Stimulated activated CD8-positive, alpha-beta memory T cell treated with anti-CD3 and anti-CD28 coated beads, Interleukin-2, amount 100 ng/mL, for 48 hours (primary cell): Measurements from ENCODE around the gene DGCR2.
"Not testable (repeated sequence)": the region's sequence is repeated elsewhere in the genome, so short reads cannot be mapped to it uniquely, and the experiment has no call there.

Experiments
- DNase-seq, 2 donors: peaks; one replicate each; pipeline ENCODE4 v3.0.0-alpha.2; 2020; ENCODE audit warnings: low read depth in 2 of 2

Gene DGCR2

DNA sequence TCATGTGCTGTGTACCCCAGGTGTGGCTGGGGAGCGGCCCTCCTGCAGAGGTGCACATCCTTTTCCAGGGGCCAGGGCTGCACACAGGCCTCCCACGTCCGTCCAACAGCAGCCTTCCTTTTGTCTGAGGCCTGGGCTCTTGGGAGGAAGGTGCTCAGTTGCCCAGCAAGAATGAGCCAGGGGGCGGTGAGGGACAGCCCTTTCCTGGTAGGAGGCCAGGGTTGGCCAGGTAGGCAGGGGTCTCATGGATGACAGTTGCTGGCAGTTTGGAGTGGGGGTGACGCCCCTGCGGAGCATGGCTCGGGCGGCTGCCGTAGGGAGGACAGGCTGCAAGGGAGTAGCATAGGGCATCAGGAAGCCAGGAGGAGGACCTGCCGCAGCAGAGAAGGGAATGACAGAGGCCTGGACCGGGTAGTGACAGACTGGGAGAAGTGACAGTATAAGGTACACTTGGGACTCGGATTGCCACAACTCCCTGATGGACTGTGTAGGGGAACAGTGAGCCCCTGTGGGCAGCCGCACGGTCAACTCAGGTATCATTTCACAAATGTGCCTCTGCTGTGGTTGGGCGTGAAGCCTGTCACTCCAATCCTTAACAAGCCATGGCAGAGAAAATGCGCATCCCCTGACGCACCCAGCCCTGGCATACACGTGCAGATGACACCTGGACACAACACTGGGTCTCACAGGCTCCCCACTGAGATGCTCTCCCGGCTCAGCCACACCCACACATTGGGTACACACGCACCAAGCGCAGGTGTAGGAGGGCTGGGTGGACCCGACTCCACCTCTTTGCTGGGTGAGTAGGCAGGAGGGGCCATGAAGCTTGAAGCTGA lies 79.7 kb downstream of the DGCR2 start:
- no peak for DNase-seq

DNA sequence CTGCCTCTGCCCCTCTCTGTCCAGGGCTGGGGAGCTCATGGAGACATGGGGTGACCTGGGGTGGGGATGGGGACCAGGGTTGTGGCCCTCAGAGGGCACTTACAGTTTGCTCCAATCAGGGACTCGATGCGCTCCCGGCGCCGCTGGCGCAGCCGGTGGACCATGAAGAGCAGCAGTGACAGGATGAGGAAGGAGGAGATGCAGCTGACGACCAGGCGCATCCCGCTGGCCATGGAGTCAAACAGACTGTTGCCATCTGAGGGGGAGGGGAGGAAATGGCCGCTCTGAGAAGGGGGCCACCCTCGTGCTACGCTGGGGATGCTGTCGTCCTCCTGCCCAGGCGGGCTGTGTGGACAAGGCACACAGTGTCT lies 80.5 kb downstream of the DGCR2 start:
- DNase-seq: no peak

DNA sequence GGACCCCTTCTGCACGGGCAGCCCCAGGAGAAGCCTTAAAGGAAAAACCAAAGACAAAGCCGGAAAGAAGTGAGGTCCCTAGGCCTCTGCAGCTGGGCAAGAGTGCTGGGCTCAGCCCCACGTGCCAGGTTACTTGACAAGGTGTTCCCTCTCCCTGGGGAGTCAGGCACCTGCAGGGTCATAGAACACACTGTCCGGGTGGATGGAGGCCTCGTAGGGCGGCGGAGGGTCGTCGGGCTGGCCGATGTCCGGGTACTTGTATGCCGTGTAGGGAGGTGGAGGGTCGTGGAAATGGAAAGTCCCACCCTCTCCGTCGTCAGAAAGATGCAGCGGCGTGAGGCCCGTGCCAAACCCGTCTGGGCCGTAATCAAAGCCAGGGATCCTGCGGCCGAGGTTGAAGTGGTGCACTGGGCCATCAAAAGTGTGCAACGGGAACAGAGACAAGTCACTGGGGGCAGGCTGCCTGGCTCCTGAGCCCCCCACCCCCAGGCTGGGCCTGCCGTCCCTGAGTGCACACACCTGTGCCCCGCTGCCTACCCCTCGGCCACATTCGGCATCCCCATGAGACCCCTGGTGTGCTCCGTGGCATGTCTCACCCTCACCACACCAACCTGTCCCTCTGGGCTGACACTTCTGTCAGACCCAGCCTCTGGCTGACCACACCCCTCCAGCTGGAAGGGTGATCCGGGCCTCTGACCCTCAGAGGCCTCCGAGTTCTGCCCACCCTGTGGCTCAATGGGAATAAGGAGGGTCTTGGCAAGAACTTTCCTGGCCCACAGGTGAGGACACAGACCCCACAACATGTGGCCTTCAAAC lies 81.1 kb downstream of the DGCR2 start:
- no peak for DNase-seq

- no peak for DNase-seq
Observed at GRCh38 chr22:19040391-19040861, 81.8 kb downstream of the DGCR2 start.

GRCh38 chr22:19039796-19040280 lies 82.4 kb downstream of the DGCR2 start:
- no peak for DNase-seq

- no peak for DNase-seq
Observed at GRCh38 chr22:19039448-19039780, 82.8 kb downstream of the DGCR2 start.

GRCh38 chr22:19038728-19039447 lies 83.3 kb downstream of the DGCR2 start:
- no peak for DNase-seq

DNA sequence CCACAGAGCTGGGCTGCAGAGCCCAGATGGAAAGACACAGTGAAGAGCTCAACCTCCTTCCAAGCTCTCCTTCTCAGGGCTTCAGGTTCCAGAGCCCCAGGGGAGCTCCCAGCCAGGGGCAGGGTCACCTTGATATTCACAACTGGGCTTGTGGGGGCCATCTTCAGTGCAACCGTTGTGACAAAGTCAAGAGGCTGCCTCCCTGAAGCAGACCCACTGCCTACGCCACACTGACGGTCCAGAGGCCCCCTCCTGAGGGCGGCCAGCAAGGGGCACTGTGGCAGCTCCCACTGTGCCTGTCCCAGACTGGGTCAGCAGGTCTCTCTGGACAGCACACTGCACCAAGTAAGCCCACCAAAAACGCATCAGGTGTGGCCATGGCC lies 84.1 kb downstream of the DGCR2 start:
- DNase-seq: no peak

- no peak for DNase-seq
Observed at GRCh38 chr22:19037282-19038163, 84.7 kb downstream of the DGCR2 start.

DNA sequence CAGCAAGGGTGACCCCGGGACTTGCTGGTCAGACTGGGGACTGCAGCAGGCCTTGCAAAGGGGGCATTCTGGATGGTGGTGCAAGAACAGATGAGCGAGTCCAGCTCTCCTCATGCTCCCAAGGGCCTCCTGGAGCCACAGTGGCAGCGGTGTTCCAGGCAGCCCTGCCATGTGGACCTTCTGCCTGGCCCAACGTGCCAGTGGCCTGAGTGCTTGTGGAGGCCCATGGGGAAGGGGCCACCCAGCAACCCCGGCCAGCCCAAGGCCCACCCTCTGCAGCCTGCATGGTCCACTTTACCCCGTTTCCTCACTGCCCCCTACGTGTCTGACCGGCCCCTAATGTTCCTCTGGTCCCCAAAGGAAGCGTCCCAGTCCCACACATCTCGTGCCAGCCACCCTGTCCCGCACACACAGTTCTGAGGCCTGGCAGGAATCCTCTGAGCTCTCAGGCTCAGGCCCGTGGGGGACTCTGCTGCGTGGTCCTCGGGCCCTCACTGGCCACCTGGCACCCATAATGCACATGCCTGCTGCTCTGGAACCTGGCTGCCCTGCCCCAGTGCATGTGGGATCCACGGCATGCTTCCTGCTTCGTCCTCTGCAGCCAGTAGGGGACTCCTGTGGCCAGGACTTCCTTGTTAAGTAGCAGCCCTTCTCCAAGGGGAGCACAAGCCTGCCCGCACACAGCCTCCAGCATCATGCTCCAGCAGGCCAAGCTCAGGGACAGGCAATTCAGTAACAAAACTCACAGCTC lies 85.5 kb downstream of the DGCR2 start:
- DNase-seq: no peak

DNA sequence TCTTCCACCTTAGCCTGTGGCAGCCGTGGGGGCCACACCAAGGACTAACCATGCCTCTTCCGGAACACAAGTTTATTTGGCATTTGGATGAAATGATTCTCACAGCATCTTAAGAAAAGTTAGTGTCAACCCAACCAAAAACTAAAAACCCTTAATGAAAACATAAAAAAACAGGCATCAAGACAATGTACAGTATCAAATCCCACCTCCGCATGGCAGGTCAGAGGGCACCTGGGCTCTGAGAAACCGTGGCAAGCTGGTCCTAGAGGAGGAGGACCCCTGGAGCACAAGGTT lies 86.0 kb downstream of the DGCR2 start:
- no peak for DNase-seq

DNA sequence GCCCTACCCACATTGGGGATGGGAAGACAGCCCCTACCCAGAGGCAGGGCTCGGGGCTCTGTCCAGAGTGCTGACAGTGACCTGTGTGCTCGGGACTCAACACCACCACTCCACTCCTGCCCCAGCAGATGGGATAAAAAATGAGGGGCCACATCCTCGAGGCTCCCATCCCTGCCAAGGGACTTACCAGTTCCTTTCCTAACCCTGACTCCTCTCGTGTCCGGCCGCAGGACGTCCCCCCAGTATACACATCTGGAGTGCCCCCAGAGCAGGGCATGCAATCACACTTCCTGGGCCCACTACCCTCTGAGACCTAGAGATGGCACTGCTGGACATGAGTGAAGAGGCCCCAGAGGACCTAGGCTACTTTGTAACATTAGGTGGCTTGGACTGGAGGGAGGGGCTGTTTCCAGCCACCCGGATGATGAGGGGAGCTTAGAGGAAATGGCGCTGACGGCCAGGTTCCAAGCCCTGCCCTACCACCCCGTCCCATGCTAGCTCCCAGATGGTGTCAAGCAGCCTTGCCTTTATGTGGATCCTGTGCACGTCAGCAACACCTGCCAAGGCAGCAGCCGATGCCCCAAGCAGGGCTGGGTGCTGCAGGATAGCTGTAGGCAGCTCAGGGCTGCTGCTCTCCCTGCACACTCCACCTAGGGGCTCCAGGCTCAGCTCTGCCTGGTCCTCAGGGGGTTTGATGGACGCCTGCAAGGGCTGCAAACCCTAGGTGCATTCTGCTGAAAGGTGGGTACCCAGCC lies 86.6 kb downstream of the DGCR2 start:
- DNase-seq: no peak

DNA sequence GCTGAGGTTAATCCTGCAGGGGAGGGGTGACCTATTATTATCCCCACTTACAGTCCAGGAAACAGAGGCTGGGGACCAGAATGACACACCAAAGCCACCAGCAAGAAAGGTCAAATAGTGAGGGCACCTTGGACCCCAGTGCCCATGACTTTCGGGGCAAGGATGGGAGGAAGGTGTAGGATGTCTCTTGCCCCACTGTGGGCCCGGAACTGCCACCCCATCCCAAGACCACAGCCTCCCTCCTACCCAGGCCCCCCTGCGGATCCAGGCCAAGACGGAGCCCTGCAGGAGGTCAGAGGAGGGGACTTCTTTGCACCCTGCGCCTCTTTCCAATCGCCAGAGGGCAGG lies 87.1 kb downstream of the DGCR2 start:
- DNase-seq: not testable (repeated sequence)

GRCh38 chr22:19034724-19035120 lies 87.5 kb downstream of the DGCR2 start:
- DNase-seq: not testable (repeated sequence)

- DNase-seq: not testable (repeated sequence)
Observed at GRCh38 chr22:19034031-19034723, 88.0 kb downstream of the DGCR2 start.

GRCh38 chr22:19033568-19033905 lies 88.7 kb downstream of the DGCR2 start:
- not testable (repeated sequence) for DNase-seq

DNA sequence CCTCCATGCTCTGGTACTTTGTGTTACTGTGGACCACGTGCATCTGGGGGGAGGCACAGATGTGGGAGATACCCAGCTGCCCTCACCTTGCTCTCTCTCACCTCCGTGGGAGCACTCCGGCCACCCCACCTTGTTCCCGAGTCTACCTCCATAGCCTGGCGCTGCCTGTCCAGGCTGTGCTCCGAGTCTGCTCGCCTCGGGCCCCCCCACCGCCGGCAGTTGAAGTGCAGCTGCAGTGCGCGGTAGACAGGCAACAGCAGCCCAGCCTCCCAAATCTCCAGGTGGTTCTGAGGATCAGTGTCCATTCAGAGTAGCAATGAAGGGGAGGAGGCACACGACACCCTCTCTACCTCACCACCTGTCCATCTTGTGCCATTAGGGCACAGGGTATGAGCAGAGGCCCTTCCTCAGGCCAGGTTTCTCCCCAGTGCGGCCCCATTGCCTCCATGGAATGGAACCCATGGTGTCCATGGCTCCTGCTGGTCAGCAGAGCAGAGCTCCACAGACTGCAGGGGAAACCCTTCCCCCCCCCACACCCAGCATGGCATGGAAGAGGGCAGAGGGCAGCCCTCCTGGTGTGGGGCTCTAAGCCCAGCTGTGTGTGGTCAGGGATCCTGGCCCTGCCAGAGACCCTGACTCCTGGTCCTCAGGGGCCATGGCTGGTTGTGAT lies 89.2 kb downstream of the DGCR2 start:
- DNase-seq: not testable (repeated sequence)

- not testable (repeated sequence) for DNase-seq
Observed at GRCh38 chr22:19032156-19032785, 89.9 kb downstream of the DGCR2 start.

DNA sequence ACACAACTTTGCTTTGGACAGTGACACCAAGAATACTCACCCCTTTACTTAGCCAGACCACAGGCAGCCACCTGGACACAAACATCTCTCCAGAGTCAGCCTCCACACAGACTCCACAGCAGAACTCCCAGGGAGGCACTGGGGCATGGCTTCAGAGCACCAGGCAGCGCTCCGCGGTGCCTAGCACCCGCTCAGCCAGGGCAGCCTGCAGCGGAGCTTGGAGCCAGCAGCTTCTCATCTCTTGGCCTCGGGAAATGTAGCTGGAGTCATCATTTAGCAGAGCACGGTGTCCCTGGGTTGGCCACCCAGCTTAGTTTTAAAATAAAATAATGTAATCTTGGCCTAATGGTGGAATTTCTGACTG lies 91.3 kb downstream of the DGCR2 start:
- not testable (repeated sequence) for DNase-seq
